ENCODE measurements around the gene CAV3.

The CAV3 gene

DNA sequence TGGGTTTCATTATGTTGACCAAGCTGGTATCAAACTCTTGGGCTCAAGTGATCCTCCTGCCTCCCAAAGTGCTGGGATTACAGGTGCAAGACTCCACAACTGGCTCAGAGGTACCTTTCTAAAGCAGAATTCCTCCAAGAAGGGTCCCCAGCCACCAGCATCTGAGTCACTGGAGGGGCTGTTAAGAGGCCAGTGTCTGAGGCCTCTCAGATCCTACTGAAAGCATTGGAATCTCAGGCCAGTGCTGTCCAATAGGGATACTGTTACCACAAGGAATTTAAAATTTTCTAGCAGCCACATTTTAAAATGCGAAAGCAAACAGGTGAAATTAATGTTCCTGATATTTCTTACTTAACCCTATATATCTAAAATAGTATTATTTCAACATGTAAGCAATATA lies 1.3 kb downstream of the CAV3 start:
- FAIRE-seq = no peak
- DNase-seq (ENCODE audit: low spot score) = no peak

DNA sequence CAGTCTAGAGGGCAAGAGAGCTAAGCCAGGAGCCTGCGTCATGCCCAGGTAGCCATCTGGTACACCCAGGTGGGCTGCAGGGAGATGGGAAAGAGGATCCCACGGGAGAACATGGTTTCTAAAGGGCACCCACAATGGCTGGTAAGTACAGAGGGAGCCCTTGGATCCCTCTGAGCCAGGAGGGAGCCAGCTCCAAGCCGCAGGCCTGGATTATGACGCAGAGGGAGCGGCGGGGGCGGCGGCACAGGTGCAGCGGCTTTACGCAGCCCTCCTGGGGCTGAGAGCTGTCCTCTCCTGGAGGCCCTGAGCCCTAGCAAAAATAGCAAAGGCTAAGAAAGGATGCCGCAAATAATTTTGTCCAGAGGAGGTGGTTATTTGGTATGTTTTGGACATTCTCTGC lies 2.8 kb downstream of the CAV3 start:
- no peak for DNase-seq (ENCODE audit: low spot score)
- no peak for FAIRE-seq

DNA sequence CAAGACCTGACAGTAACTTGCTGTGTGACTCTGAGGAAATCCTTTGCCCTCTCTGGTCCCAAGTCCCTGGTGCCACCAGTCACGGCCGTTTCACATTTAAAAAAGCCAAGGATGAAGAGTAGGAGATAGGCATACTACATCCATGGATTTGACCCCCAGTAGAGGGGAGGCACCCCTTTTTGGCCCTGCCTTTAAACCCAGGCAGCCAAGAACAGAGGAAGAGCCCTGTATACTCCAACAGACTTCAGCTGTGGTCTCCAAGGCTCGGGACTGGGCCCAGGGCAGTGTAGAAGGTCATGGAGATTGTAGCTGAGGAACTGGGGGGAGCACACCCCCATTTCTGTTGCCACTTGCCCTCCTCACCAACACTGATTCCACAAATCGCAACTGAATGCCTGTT lies 3.7 kb downstream of the CAV3 start:
- FAIRE-seq = no peak
- no peak for DNase-seq (ENCODE audit: low spot score)

DNA sequence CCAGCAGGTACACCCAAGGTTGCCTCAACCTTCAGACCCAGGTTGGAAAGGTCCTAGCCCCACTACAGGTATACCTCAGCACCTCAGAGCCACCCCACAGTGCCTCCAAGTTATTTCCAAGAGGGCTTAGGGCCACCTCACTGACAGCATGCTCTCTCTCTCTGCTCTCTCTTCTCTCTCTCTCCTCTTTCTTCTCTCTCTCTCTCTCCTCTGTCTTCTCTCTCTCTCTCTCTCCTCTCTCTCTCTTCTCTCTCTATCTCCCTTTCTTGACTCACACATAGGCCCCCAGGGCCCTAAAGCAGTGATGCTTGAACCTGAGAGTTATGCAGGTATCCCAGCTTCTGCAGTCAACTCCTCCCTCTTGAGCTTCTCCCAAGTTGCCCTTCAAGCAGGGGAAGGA lies 4.2 kb downstream of the CAV3 start:
- no peak for FAIRE-seq
- DNase-seq (ENCODE audit: low spot score) = no peak

- DNase-seq (ENCODE audit: low spot score) (no peak), FAIRE-seq (no peak)
These were observed 5.0 kb downstream of the CAV3 start for GRCh38 chr3:8738639-8739038.

- FAIRE-seq = peak; percentile 74
- peak; percentile 94 for DNase-seq (ENCODE audit: low spot score)
These were observed 6.3 kb downstream of the CAV3 start for GRCh38 chr3:8739757-8740504.

- peak; percentile 93 for DNase-seq (ENCODE audit: low spot score)
- peak; percentile 44 for FAIRE-seq
These were observed 8.1 kb downstream of the CAV3 start for GRCh38 chr3:8741581-8742261.

- no peak for FAIRE-seq
- DNase-seq (ENCODE audit: low spot score) = no peak
These were observed 9.5 kb downstream of the CAV3 start for GRCh38 chr3:8743021-8743601.

GRCh38 chr3:8743911-8744310 lies 10.3 kb downstream of the CAV3 start:
- DNase-seq (ENCODE audit: low spot score) (no peak), FAIRE-seq (no peak)

DNA sequence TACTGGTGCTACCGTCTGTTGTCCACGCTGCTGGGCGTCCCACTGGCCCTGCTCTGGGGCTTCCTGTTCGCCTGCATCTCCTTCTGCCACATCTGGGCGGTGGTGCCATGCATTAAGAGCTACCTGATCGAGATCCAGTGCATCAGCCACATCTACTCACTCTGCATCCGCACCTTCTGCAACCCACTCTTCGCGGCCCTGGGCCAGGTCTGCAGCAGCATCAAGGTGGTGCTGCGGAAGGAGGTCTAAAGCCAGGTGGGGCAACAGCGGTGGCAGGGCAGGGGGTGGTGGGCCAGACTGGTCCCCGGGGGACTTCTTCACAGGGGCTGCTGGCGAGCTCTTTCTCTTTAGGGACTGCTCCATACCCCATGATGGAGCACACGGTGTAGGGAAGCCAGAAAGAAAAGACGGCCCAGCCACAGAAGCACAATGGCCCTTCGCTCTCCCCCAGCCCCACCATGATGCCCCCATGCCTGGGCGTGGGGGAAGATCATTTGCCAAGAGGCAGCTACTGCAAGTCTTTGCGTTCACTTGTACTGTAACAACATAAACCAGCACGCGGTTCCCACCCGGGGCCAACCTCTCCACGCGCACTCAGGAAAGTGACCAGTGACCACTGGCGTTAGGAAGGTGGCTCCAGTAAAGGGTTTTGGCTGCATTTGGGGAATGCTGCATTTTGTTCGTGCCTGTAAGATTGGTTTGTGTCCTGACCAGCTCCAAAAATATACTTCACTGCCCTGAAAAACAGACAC lies 12.2 kb downstream of the CAV3 start:
- DNase-seq (ENCODE audit: low spot score) = no peak
- no peak for FAIRE-seq

DNA sequence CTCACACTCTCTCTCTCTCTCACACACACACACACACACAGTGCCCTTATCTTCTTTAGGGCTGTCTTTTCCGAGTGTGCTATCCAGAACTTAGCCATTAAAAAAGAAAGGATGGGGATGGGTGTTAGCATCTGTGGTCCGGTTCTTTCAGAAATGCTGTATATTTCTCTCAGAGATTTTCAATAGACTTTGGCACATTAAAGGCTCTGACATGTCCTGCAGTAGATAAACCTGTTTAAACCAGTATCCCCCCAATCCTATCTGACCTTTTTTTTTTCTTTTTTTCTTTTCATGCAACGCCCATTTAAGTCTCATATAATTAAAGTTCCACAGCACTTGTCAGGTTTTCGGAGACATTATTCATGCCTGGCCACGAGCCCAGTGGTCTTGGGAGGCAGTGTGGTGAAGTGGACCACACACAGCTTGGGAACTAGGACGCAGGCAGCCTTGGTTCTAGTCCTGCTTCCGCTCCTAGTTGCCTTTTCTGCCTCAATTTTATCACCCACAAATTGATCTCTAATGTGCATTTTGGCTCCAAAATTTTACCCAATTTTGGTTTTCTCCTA lies 13.3 kb downstream of the CAV3 start:
- DNase-seq (ENCODE audit: low spot score) (no peak), FAIRE-seq (no peak)

- FAIRE-seq = no peak
- DNase-seq (ENCODE audit: low spot score) = no peak
These were observed 15.7 kb downstream of the CAV3 start for GRCh38 chr3:8749316-8749715.

- FAIRE-seq = no peak
These were observed 19.2 kb downstream of the CAV3 start for GRCh38 chr3:8752832-8753231.

DNA sequence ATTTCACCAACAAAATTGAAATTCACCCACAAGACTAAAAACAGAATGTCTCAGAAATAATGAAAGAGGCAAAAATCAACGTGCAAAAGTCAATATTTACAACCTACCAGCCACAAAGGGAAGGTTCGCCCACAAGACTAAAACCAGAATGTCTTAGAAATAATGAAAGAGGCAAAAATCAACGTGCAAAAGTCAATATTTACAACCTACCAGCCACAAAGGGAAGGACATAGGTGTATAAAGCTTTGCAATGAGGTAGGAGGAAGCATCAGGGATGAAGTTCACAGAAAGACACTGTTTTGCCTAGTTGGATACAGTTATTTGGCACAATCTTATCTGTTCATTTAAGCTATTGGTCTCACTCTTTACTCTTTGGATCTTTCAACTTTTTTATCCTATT lies 21.5 kb downstream of the CAV3 start:
- no peak for FAIRE-seq
- no peak for DNase-seq (ENCODE audit: low spot score)

More at GRCh38 chr3:8752832-8753231, 19.2 kb downstream of the CAV3 start:
- no peak for DNase-seq (ENCODE audit: low spot score)

DNA sequence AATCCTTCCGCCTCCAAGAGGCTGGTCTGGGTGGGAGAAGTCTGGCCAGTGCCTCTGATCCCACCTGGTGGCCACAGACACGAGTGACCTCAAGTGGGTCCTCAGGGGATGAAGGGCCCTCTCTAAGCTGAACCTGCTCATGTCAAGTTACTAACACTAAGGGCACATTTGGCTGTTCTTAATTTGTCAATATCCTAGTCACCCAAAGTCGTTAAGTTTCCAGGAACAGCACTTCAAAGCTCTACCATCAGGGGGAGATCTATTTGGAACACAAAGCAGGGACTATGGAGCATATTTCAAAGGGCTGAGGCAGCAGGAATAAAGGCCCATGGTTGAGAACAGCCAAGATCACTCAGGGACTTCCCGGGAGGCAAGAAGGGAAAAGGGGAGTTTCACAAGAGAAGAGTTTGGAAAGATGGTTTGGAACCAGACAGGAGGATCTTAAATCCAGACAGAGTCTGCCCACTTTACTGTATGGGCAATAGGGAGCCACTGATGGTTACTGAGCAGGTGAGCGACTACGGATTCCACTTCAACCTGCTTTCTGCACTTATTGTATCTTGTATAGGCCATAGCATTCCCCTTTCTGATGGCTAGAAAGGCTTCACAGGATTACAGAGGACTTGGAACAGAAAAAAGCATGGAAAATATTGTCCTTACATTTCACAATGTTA lies 22.1 kb downstream of the CAV3 start:
- DNase-seq (ENCODE audit: low spot score) (no peak), FAIRE-seq (no peak)

DNA sequence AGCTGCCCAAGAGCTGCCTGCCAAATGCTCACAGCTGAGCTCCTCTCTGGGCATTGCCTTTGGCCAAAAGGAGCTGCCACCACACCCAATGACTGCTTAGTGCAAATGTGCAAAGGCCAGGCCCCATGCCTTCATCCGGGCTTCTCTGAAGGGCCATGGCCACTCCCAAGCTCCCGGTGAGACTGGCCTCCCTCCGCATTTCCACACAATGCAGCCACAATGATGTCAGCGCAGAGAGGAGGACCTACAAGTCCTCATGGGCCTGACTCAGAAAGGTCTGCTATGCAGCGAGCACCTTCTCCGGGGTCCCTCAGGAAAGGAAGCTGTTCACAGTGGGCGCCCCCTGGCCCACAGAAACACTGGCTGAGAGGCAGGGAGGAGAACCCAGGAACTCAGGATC lies 23.1 kb downstream of the CAV3 start:
- no peak for DNase-seq (ENCODE audit: low spot score)
- no peak for FAIRE-seq

DNA sequence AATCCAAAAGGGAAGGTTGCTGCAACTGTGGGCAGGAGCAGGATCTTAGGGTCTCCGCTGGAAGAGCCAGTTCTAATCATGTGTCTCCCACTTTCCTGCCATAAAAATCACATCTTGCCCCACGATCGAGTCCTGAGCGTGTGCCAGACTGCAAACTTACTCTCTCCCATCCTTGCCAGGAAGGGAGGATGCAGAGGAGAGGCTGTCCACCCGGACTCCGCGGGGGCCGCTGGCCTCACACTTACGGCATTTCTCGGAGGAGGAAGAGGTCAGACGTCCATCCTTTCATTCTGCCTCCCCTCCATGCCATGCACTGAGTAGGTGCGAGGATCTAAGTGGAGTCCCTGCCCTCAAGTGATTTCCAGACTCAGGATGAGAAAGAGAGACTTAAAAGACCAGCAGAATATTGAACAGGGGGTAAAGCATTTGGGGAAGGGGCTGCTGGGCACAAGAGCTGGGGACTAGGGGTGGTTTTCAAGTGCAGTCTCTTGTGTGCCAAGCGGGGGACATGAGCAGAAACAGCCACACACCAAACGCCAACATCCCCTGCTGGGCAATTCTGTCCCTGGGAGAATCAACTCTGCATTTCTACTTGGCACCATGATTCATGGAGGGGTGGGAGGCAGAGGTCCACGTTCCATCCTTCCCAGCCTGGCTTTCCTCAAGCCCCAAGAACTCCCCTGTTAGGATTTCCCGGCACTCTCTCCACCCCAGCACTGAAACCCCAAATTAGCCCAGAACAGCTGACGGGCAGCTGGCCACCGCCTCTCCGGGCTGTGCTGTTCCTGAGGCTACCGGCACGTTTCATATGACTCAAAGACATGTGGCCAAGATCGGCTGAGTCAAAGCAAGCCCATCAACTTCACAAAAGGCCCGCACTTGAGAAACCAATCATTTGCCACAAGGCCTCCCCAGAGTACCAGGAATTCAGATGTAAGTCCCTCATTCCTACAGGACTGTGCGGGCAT lies 24.2 kb downstream of the CAV3 start:
- FAIRE-seq (no peak), DNase-seq (ENCODE audit: low spot score) (no peak)

GRCh38 chr3:8759038-8759707 lies 25.6 kb downstream of the CAV3 start:
- no peak for FAIRE-seq
- no peak for DNase-seq (ENCODE audit: low spot score)

- FAIRE-seq (no peak), DNase-seq (ENCODE audit: low spot score) (no peak)
These were observed 26.5 kb downstream of the CAV3 start for GRCh38 chr3:8760091-8760490.

All from urothelium cell line (cell line).